Measurements from ENCODE around the gene TRIM65.

The TRIM65 gene

GRCh38 chr17:75937652-75938051 is 40.9 kb upstream of the TRIM65 start:
- no peak for TF ChIP-seq CTCF (IDR thresholded peaks at IDR 0.05; ENCODE audit: control insufficient read depth, insufficient read depth, low read depth, low read length, missing control alignments)
- no peak for DNase-seq (ENCODE audit: low read depth)
- H3K4me3 ChIP-seq (ENCODE audit: control insufficient read depth, low read depth, low read length): no peak overlapping the region

GRCh38 chr17:75933808-75934207 is 37.1 kb upstream of the TRIM65 start:
- DNase-seq (ENCODE audit: low read depth): no peak
- TF ChIP-seq CTCF (IDR thresholded peaks at IDR 0.05; ENCODE audit: control insufficient read depth, insufficient read depth, low read depth, low read length, missing control alignments): no peak
- H3K4me3 ChIP-seq (ENCODE audit: control insufficient read depth, low read depth, low read length): no peak overlapping the region

- no peak for TF ChIP-seq CTCF (IDR thresholded peaks at IDR 0.05; ENCODE audit: control insufficient read depth, insufficient read depth, low read depth, low read length, missing control alignments)
- no peak for DNase-seq (ENCODE audit: low read depth)
- H3K4me3 ChIP-seq (ENCODE audit: control insufficient read depth, low read depth, low read length): no peak overlapping the region
Observed at GRCh38 chr17:75932852-75933251, 36.1 kb upstream of the TRIM65 start.

- no peak for DNase-seq (ENCODE audit: low read depth)
- TF ChIP-seq CTCF (IDR thresholded peaks at IDR 0.05; ENCODE audit: control insufficient read depth, insufficient read depth, low read depth, low read length, missing control alignments): no peak
Observed at GRCh38 chr17:75931062-75931461, 34.3 kb upstream of the TRIM65 start.

GRCh38 chr17:75927286-75927922 is 30.7 kb upstream of the TRIM65 start:
- no peak overlapping the region for H3K4me3 ChIP-seq (ENCODE audit: control insufficient read depth, low read depth, low read length)
- no peak for DNase-seq (ENCODE audit: low read depth)
- TF ChIP-seq CTCF (IDR thresholded peaks at IDR 0.05; ENCODE audit: control insufficient read depth, insufficient read depth, low read depth, low read length, missing control alignments): peak; percentile 34

More at GRCh38 chr17:75931062-75931461, 34.3 kb upstream of the TRIM65 start:
- no peak overlapping the region for H3K4me3 ChIP-seq (ENCODE audit: control insufficient read depth, low read depth, low read length)

GRCh38 chr17:75926456-75926855 is 29.7 kb upstream of the TRIM65 start:
- no peak for TF ChIP-seq CTCF (IDR thresholded peaks at IDR 0.05; ENCODE audit: control insufficient read depth, insufficient read depth, low read depth, low read length, missing control alignments)
- no peak for DNase-seq (ENCODE audit: low read depth)
- H3K4me3 ChIP-seq (ENCODE audit: control insufficient read depth, low read depth, low read length): no peak overlapping the region
